WTC11 (cell line): ENCODE results near the gene TGM4.

ENCODE experiments used
- CTCF ChIP-seq: fragments of 200-600 bp; IDR thresholded peaks from 2 replicates; pipeline ENCODE4 v1.8.0; 2022; ENCODE audit warnings: antibody characterized with exemption
- TF ChIP-seq, protein P1 (sequence below): sonication (generic); formaldehyde crosslinking; IDR thresholded peaks from 2 replicates; pipeline ENCODE4 v1.8.1; 2023; ENCODE audit warnings: mild to moderate bottlenecking, missing genetic modification reagents

DNA sequence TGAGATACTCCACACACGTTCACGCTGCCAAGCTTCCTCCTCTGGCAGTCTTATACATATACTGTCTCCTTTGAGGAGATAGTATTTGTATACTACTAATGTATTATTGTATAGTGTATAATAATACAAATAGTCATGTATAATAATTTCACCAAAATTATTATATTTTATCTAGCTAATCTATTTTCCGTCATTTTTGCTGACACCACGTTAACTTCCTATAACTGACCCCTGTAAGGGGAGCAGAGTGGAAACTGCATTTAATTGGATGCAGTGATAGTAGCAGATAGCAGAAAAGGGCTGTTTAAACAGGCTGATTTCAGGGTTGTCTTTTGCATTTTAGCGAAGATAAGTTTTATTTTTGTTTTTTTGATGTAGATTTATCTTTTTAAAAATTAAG is 43.2 kb upstream of the TGM4 start:
- TF ChIP-seq CTCF: no peak
- TF ChIP-seq, protein P1, sequence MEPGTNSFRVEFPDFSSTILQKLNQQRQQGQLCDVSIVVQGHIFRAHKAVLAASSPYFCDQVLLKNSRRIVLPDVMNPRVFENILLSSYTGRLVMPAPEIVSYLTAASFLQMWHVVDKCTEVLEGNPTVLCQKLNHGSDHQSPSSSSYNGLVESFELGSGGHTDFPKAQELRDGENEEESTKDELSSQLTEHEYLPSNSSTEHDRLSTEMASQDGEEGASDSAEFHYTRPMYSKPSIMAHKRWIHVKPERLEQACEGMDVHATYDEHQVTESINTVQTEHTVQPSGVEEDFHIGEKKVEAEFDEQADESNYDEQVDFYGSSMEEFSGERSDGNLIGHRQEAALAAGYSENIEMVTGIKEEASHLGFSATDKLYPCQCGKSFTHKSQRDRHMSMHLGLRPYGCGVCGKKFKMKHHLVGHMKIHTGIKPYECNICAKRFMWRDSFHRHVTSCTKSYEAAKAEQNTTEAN (CRISPR knock-in tag): no peak
